ENCODE results near the gene ERCC1. TPM values are rescaled to one million over a fixed set of nuclear protein-coding genes. Genes with fewer than 3 reads are reported as not detected.

ERCC1 gene
- total RNA-seq, 1 donor from 2014 or later: 117 TPM

- no peak overlapping the region for H3K4me3 Mint-ChIP-seq (ENCODE audit: unreplicated experiment)
- no peak for TF ChIP-seq CTCF (IDR thresholded peaks at IDR 0.05)
- H3K4me1 Mint-ChIP-seq (ENCODE audit: unreplicated experiment): peaks cover 33% of the 10 kb centered on the region
- peak overlapping the region; percentile 99 for H3K27ac Mint-ChIP-seq (ENCODE audit: unreplicated experiment)
- H3K27me3 Mint-ChIP-seq (ENCODE audit: unreplicated experiment): no peaks in the 10 kb centered on the region
- no peaks in the 10 kb centered on the region for H3K36me3 Mint-ChIP-seq (ENCODE audit: unreplicated experiment)
- DNase-seq (ENCODE audit: extremely low spot score, unreplicated experiment): no peak
- H3K9me3 Mint-ChIP-seq (ENCODE audit: unreplicated experiment): no peaks in the 10 kb centered on the region
These were observed 32.7 kb upstream of the ERCC1 start for GRCh38 chr19:45456500-45456815.

DNA sequence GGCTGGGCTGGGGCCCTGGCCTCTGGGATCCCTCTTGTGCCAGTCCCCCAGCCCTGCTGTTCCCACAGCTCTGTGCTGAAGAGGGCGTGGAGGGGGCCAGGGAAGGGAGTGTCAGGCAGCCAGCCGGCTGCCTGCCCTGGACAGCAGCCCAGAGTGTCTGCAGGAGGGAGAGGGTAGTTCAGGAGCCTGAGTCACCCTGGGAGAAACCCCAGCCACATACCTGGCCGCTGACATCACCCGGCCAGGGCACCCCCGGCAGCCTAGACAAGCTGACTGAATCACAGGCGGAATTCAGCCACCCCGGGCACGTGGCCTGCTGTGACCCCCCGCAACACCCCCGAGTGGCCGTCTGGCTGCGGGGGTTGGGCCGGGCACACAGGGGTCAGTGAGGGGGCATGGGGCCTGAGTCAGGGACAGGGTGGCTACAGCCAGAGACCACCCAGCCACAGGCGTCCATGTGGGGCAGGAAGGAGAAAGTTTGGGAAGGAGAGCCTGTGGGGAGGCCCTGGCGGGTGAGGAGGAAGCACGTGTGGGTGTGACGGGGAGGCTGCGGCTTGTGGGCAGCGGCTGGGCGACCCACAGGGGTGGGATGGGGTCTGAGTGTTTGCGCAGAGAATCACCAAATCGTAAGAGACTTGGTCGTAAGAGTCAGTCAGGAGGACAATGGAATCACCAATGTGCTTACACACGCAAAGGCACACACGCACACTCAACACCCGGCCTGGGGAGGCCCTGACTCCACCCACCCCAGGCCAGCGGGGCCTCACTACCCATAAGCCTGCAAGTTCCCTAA lies 32.2 kb upstream of the ERCC1 start:
- H3K4me3 Mint-ChIP-seq (ENCODE audit: unreplicated experiment): peak overlapping the region; percentile 49

DNA sequence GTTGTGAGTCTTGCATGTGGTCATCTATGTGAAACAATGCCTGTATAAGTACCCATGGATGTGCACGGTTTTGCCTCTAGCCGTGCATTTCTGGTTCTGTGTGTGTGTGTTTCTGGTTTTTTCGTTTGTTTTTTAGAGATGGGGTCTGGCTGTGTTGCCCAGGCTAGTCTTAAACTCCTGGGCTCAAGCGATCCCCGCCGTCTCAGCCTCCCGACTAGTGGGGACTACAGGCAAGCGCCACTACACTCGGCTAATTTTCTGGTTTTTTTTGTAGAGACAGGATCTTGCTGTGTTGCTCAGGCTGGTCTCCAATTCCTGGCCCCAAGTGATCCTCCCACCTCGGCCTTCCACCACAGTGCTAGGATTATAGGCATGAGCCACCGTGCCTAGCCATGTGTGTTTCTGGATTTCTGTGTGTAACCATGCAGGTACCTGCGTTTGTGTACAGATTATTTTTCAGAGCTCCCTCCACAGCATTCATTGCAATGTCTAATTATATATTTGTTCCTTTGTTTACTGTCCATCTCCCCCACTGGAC lies 28.2 kb upstream of the ERCC1 start:
- Mint-ChIP-seq H3K9me3 (ENCODE audit: unreplicated experiment) (no peaks in the 10 kb centered on the region), H3K4me3 (ENCODE audit: unreplicated experiment) (peak overlapping the region; percentile 85), H3K27ac (ENCODE audit: unreplicated experiment) (peak overlapping the region; percentile 99), H3K27me3 (ENCODE audit: unreplicated experiment) (no peaks in the 10 kb centered on the region), H3K36me3 (ENCODE audit: unreplicated experiment) (no peaks in the 10 kb centered on the region), H3K4me1 (ENCODE audit: unreplicated experiment) (peaks cover 50% of the 10 kb centered on the region)
- TF ChIP-seq CTCF (IDR thresholded peaks at IDR 0.05): no peak
- no peak for DNase-seq (ENCODE audit: extremely low spot score, unreplicated experiment)

More for the DNA sequence above, 32.2 kb upstream of the ERCC1 start:
- Mint-ChIP-seq H3K27ac (ENCODE audit: unreplicated experiment) (peak overlapping the region; percentile 99), H3K4me1 (ENCODE audit: unreplicated experiment) (peaks cover 38% of the 10 kb centered on the region), H3K36me3 (ENCODE audit: unreplicated experiment) (no peaks in the 10 kb centered on the region), H3K27me3 (ENCODE audit: unreplicated experiment) (no peaks in the 10 kb centered on the region), H3K9me3 (ENCODE audit: unreplicated experiment) (no peaks in the 10 kb centered on the region)
- peak; percentile 99 for DNase-seq (ENCODE audit: extremely low spot score, unreplicated experiment)
- no peak for TF ChIP-seq CTCF (IDR thresholded peaks at IDR 0.05)

DNA sequence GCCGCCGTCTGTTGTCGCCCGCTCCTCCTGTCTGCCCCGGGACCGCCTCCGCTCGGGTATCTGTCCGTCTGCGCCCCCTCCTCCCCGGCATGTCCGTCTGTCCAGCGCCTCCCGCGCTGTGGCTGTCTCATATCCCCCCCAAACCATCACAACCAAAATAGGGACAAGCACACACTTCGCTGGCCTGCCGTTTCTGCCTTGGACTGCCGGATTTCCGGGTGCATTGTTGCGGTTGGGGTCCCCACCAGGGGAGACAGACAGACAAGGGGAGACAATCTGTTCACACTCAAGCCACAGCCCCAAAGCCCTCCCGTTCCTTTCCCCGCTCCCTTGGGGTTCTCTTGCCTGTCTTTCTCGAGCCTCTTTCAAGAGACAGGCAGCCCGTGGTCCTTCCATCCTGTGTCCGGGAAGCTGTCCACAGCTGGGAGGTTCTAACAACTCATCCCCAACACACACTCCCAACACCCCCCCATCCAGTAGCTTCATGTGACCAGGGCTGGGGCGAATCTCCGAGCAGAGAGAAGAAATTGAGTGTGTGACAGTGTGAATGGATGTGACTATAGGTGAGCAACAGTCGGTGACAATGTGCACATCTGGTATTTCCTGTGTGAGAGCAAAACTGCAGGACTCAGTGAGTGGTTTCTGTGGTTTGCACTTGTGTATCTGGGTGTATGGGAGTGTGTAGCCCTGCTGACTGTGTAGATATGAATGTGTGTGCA lies 27.6 kb upstream of the ERCC1 start:
- Mint-ChIP-seq H3K36me3 (ENCODE audit: unreplicated experiment) (no peaks in the 10 kb centered on the region), H3K27me3 (ENCODE audit: unreplicated experiment) (no peaks in the 10 kb centered on the region), H3K4me3 (ENCODE audit: unreplicated experiment) (peak overlapping the region; percentile 85), H3K4me1 (ENCODE audit: unreplicated experiment) (peaks cover 47% of the 10 kb centered on the region), H3K9me3 (ENCODE audit: unreplicated experiment) (no peaks in the 10 kb centered on the region), H3K27ac (ENCODE audit: unreplicated experiment) (peak overlapping the region; percentile 99)
- no peak for TF ChIP-seq CTCF (IDR thresholded peaks at IDR 0.05)
- no peak for DNase-seq (ENCODE audit: extremely low spot score, unreplicated experiment)

- no peaks in the 10 kb centered on the region for H3K27me3 Mint-ChIP-seq (ENCODE audit: unreplicated experiment)
- DNase-seq (ENCODE audit: extremely low spot score, unreplicated experiment): no peak
- H3K27ac Mint-ChIP-seq (ENCODE audit: unreplicated experiment): peak overlapping the region; percentile 99
- no peaks in the 10 kb centered on the region for H3K36me3 Mint-ChIP-seq (ENCODE audit: unreplicated experiment)
- H3K4me3 Mint-ChIP-seq (ENCODE audit: unreplicated experiment): peak overlapping the region; percentile 91
- H3K9me3 Mint-ChIP-seq (ENCODE audit: unreplicated experiment): no peaks in the 10 kb centered on the region
- H3K4me1 Mint-ChIP-seq (ENCODE audit: unreplicated experiment): peaks cover 33% of the 10 kb centered on the region
- no peak for TF ChIP-seq CTCF (IDR thresholded peaks at IDR 0.05)
These were observed 26.3 kb upstream of the ERCC1 start for GRCh38 chr19:45450012-45450333.

Measured in osteocyte (in vitro differentiated cells).